Measurements from ENCODE around the gene GPHN.

Gene GPHN

GRCh38 chr14:67127174-67127573 lies 619.2 kb downstream of the GPHN start:
- Histone ChIP-seq H3K9ac (ENCODE audit: low read length) (no peak overlapping the region), H3K27ac (ENCODE audit: low read depth, low read length, poor library complexity, severe bottlenecking) (no peak overlapping the region), H4K20me1 (ENCODE audit: insufficient read depth, low read length) (no peaks in the 10 kb centered on the region), H3K4me2 (ENCODE audit: low read length) (no peak overlapping the region), H3K36me3 (ENCODE audit: insufficient read depth, low read length) (no peaks in the 10 kb centered on the region), H3K9me2 (ENCODE audit: low read depth, low read length) (no peaks in the 10 kb centered on the region), H3K4me3 (ENCODE audit: low read depth, low read length, poor library complexity, severe bottlenecking) (no peak overlapping the region), H3K4me1 (ENCODE audit: insufficient read depth, low read length, severe bottlenecking) (no peaks in the 10 kb centered on the region), H3K27me3 (ENCODE audit: insufficient read depth, low read length) (no peaks in the 10 kb centered on the region), H2AFZ (ENCODE audit: low read length) (no peak overlapping the region), H3K9me3 (ENCODE audit: low read length) (no peaks in the 10 kb centered on the region), H3F3A (ENCODE audit: insufficient read depth, low read length) (no peaks in the 10 kb centered on the region), H3K79me2 (ENCODE audit: insufficient read depth, low read length) (no peaks in the 10 kb centered on the region)
- TF ChIP-seq CTCF (IDR thresholded peaks at IDR 0.05; ENCODE audit: low read length) (no peak), EZH2 (IDR thresholded peaks at IDR 0.05; ENCODE audit: borderline replicate concordance, low read length) (no peak)

GRCh38 chr14:67129768-67130167 lies 621.8 kb downstream of the GPHN start:
- Histone ChIP-seq H3K27ac (ENCODE audit: low read depth, low read length, poor library complexity, severe bottlenecking) (no peak overlapping the region), H3K4me1 (ENCODE audit: insufficient read depth, low read length, severe bottlenecking) (no peaks in the 10 kb centered on the region), H3K9ac (ENCODE audit: low read length) (no peak overlapping the region), H3K27me3 (ENCODE audit: insufficient read depth, low read length) (no peaks in the 10 kb centered on the region), H3K79me2 (ENCODE audit: insufficient read depth, low read length) (no peaks in the 10 kb centered on the region), H4K20me1 (ENCODE audit: insufficient read depth, low read length) (no peaks in the 10 kb centered on the region), H3F3A (ENCODE audit: insufficient read depth, low read length) (no peaks in the 10 kb centered on the region), H3K9me3 (ENCODE audit: low read length) (no peaks in the 10 kb centered on the region), H3K4me3 (ENCODE audit: low read depth, low read length, poor library complexity, severe bottlenecking) (no peak overlapping the region), H3K36me3 (ENCODE audit: insufficient read depth, low read length) (no peaks in the 10 kb centered on the region), H2AFZ (ENCODE audit: low read length) (no peak overlapping the region), H3K4me2 (ENCODE audit: low read length) (no peak overlapping the region), H3K9me2 (ENCODE audit: low read depth, low read length) (no peaks in the 10 kb centered on the region)
- TF ChIP-seq CTCF (IDR thresholded peaks at IDR 0.05; ENCODE audit: low read length) (no peak), EZH2 (IDR thresholded peaks at IDR 0.05; ENCODE audit: borderline replicate concordance, low read length) (no peak)

DNA sequence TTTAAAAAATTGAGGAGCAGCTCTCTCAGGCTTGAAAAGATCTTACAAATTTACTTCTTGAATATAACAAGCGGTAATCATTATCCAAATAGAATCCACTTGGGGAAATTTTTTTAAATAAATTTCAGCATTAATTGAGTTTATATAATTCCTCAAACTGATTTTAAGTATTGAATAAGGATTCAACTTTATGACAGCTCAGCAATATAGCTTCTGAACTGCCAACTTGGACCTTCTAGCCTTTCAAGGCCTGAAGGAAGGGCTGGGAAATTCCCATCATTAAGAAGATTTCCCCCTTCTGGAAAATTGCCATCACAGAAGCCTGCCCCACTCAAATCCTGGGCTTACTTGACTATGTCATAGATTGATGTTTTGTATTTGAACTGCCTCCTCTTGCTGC lies 623.7 kb downstream of the GPHN start:
- Histone ChIP-seq H3K9me3 (ENCODE audit: low read length) (no peaks in the 10 kb centered on the region), H3K9ac (ENCODE audit: low read length) (no peak overlapping the region), H3K4me2 (ENCODE audit: low read length) (no peak overlapping the region), H3F3A (ENCODE audit: insufficient read depth, low read length) (no peaks in the 10 kb centered on the region), H3K4me3 (ENCODE audit: low read depth, low read length, poor library complexity, severe bottlenecking) (no peak overlapping the region), H3K36me3 (ENCODE audit: insufficient read depth, low read length) (no peaks in the 10 kb centered on the region), H3K79me2 (ENCODE audit: insufficient read depth, low read length) (no peaks in the 10 kb centered on the region), H2AFZ (ENCODE audit: low read length) (no peak overlapping the region), H4K20me1 (ENCODE audit: insufficient read depth, low read length) (no peaks in the 10 kb centered on the region), H3K27me3 (ENCODE audit: insufficient read depth, low read length) (no peaks in the 10 kb centered on the region), H3K4me1 (ENCODE audit: insufficient read depth, low read length, severe bottlenecking) (no peaks in the 10 kb centered on the region), H3K27ac (ENCODE audit: low read depth, low read length, poor library complexity, severe bottlenecking) (no peak overlapping the region), H3K9me2 (ENCODE audit: low read depth, low read length) (no peaks in the 10 kb centered on the region)
- TF ChIP-seq EZH2 (IDR thresholded peaks at IDR 0.05; ENCODE audit: borderline replicate concordance, low read length): no peak
- no peak for TF ChIP-seq CTCF (IDR thresholded peaks at IDR 0.05; ENCODE audit: low read length)
